Endothelial cell of umbilical vein (primary cell): ENCODE data around the gene NCOR1. TPM values are rescaled to one million over a fixed set of nuclear protein-coding genes. Genes with fewer than 3 reads are reported as not detected.

Experiments used
- BruUV-seq: library from RNA; stranded (reverse); fragments of 400-500 nt; replicated peaks from 2 replicates; lab custom pipeline; 2021; lab: Mats Ljungman, UMichigan
- CTCF ChIA-PET: fragments of 300-600, 350-600 bp; sonication (Branson Sonifier 250); formaldehyde crosslinking; loops from one replicate; lab custom pipeline; 2021; ENCODE audit warnings: antibody characterized with exemption, inconsistent platforms; lab: Charles Lee
- POLR2A ChIA-PET: fragments of 300-600, 350-600 bp; sonication (Branson Sonifier 250); formaldehyde crosslinking; loops from one replicate; lab custom pipeline; 2021; ENCODE audit warnings: antibody characterized with exemption, inconsistent platforms; lab: Charles Lee
- DNase-seq: peaks from one replicate; pipeline ENCODE4 v3.0.0-alpha.2; 2011; ENCODE audit warnings: low read depth, low spot score
- FAIRE-seq: peaks from 2 replicates; lab custom pipeline; 2011; peaks lifted over from hg19 to GRCh38; lab: Jason Lieb, UNC
- H2AFZ ChIP-seq: 2 replicates; pipeline ENCODE4 v1.6.0; 2012; ENCODE audit warnings: low read depth, low read length, control low read depth, inconsistent platforms
- H3K27ac ChIP-seq: 2 replicates; pipeline ENCODE4 v1.5.1; 2011; ENCODE audit warnings: low read depth, mild to moderate bottlenecking, control low read depth, low read length, moderate library complexity; ENCODE audit not compliant: insufficient read depth
- H3K27me3 ChIP-seq, 2 experiments: 2 replicates each; pipeline versions ENCODE4 v1.6.0 to v1.6.1; 2011; ENCODE audit warnings: low read length in 2 of 2, mixed read lengths in 1 of 2; ENCODE audit not compliant: control insufficient read depth in 2 of 2, insufficient read depth in 2 of 2
- H3K36me3 ChIP-seq, 2 experiments: 2 replicates in 1 of 2; 3 replicates in 1 of 2; pipeline ENCODE4 v1.5.1; 2011; ENCODE audit warnings: low read length in 2 of 2, mild to moderate bottlenecking in 1 of 2, moderate library complexity in 1 of 2; ENCODE audit not compliant: control insufficient read depth in 2 of 2, insufficient read depth in 2 of 2; ENCODE audit errors: extremely low read depth in 1 of 2
- H3K4me1 ChIP-seq: 3 replicates; pipeline ENCODE4 v1.5.1; 2011; ENCODE audit warnings: mild to moderate bottlenecking, low read length; ENCODE audit not compliant: control insufficient read depth, insufficient read depth; ENCODE audit errors: extremely low read depth
- H3K4me2 ChIP-seq: 2 replicates; pipeline ENCODE4 v1.6.1; 2011; ENCODE audit warnings: low read length, control low read depth, mixed read lengths; ENCODE audit not compliant: insufficient read depth
- H3K4me3 ChIP-seq, 3 experiments: fragments of 200-600 bp in 1 of 3; sonication (generic), shearing (Covaris generic) in 1 of 3; replicated peaks in 1 of 3; 2 replicates each; pipeline ENCODE4 v1.5.1; 2011 to 2016; ENCODE audit warnings: control low read depth in 3 of 3, low read length in 3 of 3, mild to moderate bottlenecking in 2 of 3, inconsistent platforms in 1 of 3, low read depth in 1 of 3, moderate library complexity in 1 of 3; ENCODE audit not compliant: insufficient read depth in 1 of 3
- H3K79me2 ChIP-seq: 2 replicates; pipeline ENCODE4 v1.6.0; 2012; ENCODE audit warnings: low read length, inconsistent platforms; ENCODE audit not compliant: control insufficient read depth, insufficient read depth
- H3K9ac ChIP-seq: replicated peaks from 2 replicates; pipeline ENCODE3; 2011; ENCODE audit warnings: low read length, control low read depth; ENCODE audit not compliant: insufficient read depth; ENCODE audit errors: extremely low read depth
- H3K9me1 ChIP-seq: replicated peaks from 3 replicates; pipeline ENCODE4 v1.6.0; 2011; ENCODE audit warnings: mild to moderate bottlenecking, low read length; ENCODE audit not compliant: control insufficient read depth, insufficient read depth; ENCODE audit errors: extremely low read depth
- H3K9me3 ChIP-seq: replicated peaks from 2 replicates; pipeline ENCODE4 v1.5.1; 2012; ENCODE audit warnings: low read length, inconsistent platforms; ENCODE audit not compliant: control insufficient read depth, insufficient read depth
- H4K20me1 ChIP-seq: replicated peaks from 2 replicates; pipeline ENCODE3; 2011; ENCODE audit warnings: mild to moderate bottlenecking, low read length; ENCODE audit not compliant: control insufficient read depth, insufficient read depth; ENCODE audit errors: extremely low read depth
- EZH2 ChIP-seq: IDR thresholded peaks from 2 replicates; pipeline ENCODE4 v1.6.1; 2012; ENCODE audit warnings: borderline replicate concordance, low read depth, mild to moderate bottlenecking, moderate library complexity, low read length, inconsistent platforms; ENCODE audit not compliant: severe bottlenecking
- FOS ChIP-seq: IDR thresholded peaks from 2 replicates; pipeline ENCODE4 v1.6.1; 2011; ENCODE audit warnings: mild to moderate bottlenecking, low read length, moderate library complexity, borderline replicate concordance; ENCODE audit not compliant: insufficient read depth
- GATA2 ChIP-seq: IDR thresholded peaks from 2 replicates; pipeline ENCODE4 v1.7.0; 2011; ENCODE audit warnings: low read depth, mild to moderate bottlenecking, moderate library complexity, mixed read lengths, low read length; ENCODE audit not compliant: insufficient read length, insufficient read depth
- JUN ChIP-seq: IDR thresholded peaks from 2 replicates; pipeline ENCODE4 v1.6.1; 2011; ENCODE audit warnings: borderline replicate concordance, low read depth; ENCODE audit not compliant: insufficient read length, insufficient read depth
- MYC ChIP-seq: IDR thresholded peaks from one replicate; pipeline ENCODE4 v1.6.1; 2011; ENCODE audit warnings: mild to moderate bottlenecking, low read depth, low read length
- POLR2A ChIP-seq: IDR thresholded peaks from 2 replicates; pipeline ENCODE4 v1.6.1; 2012; ENCODE audit warnings: low read depth, mild to moderate bottlenecking, control low read depth, low read length
- POLR2AphosphoS5 ChIP-seq: IDR thresholded peaks from 2 replicates; pipeline ENCODE4 v1.6.1; 2012; ENCODE audit warnings: low read depth, mild to moderate bottlenecking, control low read depth, low read length, moderate library complexity; ENCODE audit not compliant: insufficient read depth
- dilution Hi-C: fragments of 300-500 bp; cut with MboI; formaldehyde crosslinking; loops from one replicate; pipeline ENCODE4 v1.15.0; 2019; ENCODE audit warnings: low sequenced_read_pairs; ENCODE audit not compliant: extremely low pct_ligation_motif_present
- intact Hi-C: fragments of 100-400 bp; cut with micrococcal nuclease; formaldehyde crosslinking; loops from one replicate; pipeline ENCODE4 v1.10.0; 2022
- polyA plus RNA-seq, 4 experiments: library from polyadenylated mRNA; depleted of rRNA in 3 of 4; stranded (reverse) in 3 of 4; unstranded in 1 of 4; fragments of >200 nt; gene quantifications; 2 replicates each; pipeline versions ENCODE4 v1.2.1 to v1.2.3, GENCODE V29; 2011 to 2012; ENCODE audit warnings: missing spikeins in 1 of 4
- total RNA-seq: library from RNA; stranded (reverse); gene quantifications from 2 replicates; pipeline ENCODE4 v1.2.3, GENCODE V29; 2021
- TF ChIP-seq, protein P1 (sequence below), 2 donors: IDR thresholded peaks; 1 replicate in 1 of 2; 2 replicates in 1 of 2; pipeline ENCODE4 v1.5.1; 2011; ENCODE audit warnings: low read length in 2 of 2, mild to moderate bottlenecking in 2 of 2, moderate library complexity in 2 of 2, control low read depth in 1 of 2, inconsistent platforms in 1 of 2, low read depth in 1 of 2; ENCODE audit not compliant: insufficient read depth in 1 of 2; ENCODE audit errors: extremely low read depth in 1 of 2
- TF ChIP-seq, protein P2 (sequence below): IDR thresholded peaks from 2 replicates; pipeline ENCODE4 v1.6.1; 2011; ENCODE audit not compliant: insufficient read depth, insufficient read length

NCOR1 gene
- total and polyA plus RNA-seq, 2 donors (not counting 3 experiments of a cell fraction or from before 2014, with no cell fraction given), result 90.0 to 134 TPM

DNA sequence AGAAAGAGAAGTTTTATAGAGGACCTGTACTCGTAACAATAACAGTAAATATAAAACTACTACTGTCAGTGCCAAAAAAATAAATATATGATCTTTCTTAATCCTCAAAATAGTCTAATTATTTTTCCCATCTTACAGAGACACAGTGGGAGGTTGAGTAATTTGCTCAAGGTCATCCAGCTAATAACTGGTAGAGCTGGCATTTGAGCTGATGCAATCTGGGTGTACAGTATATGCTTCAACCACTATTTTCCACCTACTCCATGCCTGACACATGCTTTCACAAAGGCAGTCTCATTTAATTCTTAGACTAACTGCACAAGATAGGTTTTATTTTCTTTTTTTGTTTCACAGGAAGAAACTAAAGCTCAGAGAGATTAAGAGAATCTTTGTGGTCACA is 35.3 kb upstream of the NCOR1 start:
- CTCF ChIA-PET, result interaction anchor here (0.8 to 1.2 kb wide), 3 partner anchors 10 to 113 kb away, joined by 3 to 4 read pairs (median 3); no protein-coding TSS in a partner anchor
- no peaks in the 10 kb centered on the region for H3K9me1 ChIP-seq
- no peaks in the 10 kb centered on the region for H3K9me3 ChIP-seq
- H3K4me3 ChIP-seq, result no peak overlapping the region
- H3K4me1 ChIP-seq, result peaks cover 5% of the 10 kb centered on the region
- no peak overlapping the region for H2AFZ ChIP-seq
- no peak overlapping the region for H3K27ac ChIP-seq
- POLR2A ChIA-PET, result no interaction called here
- H3K4me2 ChIP-seq, result no peak overlapping the region
- H3K36me3 ChIP-seq, result no peaks in the 10 kb centered on the region
- H4K20me1 ChIP-seq, result no peaks in the 10 kb centered on the region
- DNase-seq (no peak), FAIRE-seq (no peak)
- TF ChIP-seq, protein P1, sequence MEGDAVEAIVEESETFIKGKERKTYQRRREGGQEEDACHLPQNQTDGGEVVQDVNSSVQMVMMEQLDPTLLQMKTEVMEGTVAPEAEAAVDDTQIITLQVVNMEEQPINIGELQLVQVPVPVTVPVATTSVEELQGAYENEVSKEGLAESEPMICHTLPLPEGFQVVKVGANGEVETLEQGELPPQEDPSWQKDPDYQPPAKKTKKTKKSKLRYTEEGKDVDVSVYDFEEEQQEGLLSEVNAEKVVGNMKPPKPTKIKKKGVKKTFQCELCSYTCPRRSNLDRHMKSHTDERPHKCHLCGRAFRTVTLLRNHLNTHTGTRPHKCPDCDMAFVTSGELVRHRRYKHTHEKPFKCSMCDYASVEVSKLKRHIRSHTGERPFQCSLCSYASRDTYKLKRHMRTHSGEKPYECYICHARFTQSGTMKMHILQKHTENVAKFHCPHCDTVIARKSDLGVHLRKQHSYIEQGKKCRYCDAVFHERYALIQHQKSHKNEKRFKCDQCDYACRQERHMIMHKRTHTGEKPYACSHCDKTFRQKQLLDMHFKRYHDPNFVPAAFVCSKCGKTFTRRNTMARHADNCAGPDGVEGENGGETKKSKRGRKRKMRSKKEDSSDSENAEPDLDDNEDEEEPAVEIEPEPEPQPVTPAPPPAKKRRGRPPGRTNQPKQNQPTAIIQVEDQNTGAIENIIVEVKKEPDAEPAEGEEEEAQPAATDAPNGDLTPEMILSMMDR (IDR thresholded peaks at IDR 0.05; ENCODE audit: extremely low read depth in 1 of 2, insufficient read depth in 1 of 2, low read depth in 1 of 2, low read length in 2 of 2), result no peak
- no peak for TF ChIP-seq FOS
- TF ChIP-seq MYC, result no peak
- TF ChIP-seq EZH2, result no peak
- TF ChIP-seq GATA2, result no peak
- TF ChIP-seq, protein P2, sequence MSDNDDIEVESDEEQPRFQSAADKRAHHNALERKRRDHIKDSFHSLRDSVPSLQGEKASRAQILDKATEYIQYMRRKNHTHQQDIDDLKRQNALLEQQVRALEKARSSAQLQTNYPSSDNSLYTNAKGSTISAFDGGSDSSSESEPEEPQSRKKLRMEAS, result no peak
- no peak for TF ChIP-seq POLR2AphosphoS5
- TF ChIP-seq POLR2A, result no peak
- no peak for TF ChIP-seq JUN
- no TSS peak for BruUV-seq
- intact Hi-C loops, result no loop called here
- no peak overlapping the region for H3K9ac ChIP-seq
- no peaks in the 10 kb centered on the region for H3K27me3 ChIP-seq
- H3K79me2 ChIP-seq, result no peaks in the 10 kb centered on the region
- dilution Hi-C loops, result no loop called here
